EH (cell line): ENCODE data around the gene ZBTB7C.
A peak's percentile ranks its signal among the peaks of the same experiment; 100 is the strongest.

Experiments
- DNase-seq: peaks from one replicate; pipeline ENCODE4 v3.0.0-alpha.2; 2015; ENCODE audit warnings: low read depth

The ZBTB7C gene

DNA sequence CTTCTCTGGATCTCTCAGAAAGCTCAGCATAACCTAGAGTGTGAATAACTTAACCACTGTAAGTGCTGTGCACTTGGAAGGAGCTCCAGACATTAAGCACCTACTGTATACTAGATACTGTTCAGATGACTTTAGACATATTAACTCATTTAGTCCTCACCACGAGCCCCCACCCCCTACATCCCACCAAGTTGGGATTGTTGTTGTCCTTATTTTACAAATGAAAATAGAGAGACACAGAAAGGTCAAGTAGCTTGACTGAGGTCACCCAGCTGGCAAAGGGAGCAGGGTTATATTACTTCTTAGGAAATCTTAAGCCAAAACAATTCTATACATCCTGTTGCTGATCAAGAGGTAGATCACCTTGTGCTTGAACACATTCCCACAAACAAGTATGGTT, 244.5 kb downstream of the ZBTB7C start:
- DNase-seq: no peak

DNA sequence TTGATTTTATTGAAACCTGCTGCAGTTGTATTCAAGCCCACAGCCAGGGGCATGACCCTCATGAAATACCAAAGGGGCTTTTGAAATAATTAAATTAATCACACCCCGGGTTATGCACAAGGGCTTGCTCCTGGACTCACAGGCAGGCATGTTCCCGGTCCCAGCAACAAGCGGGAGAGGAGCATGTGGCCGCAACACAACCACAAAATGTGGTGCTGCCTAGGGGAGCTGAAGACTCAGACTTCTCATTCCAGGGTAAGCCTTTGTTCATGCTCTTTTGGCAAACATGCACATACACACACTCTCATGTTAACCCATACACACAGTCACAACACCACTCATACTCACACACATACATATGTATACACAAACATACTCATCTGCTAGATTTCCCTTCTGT, 245.1 kb downstream of the ZBTB7C start:
- no peak for DNase-seq

DNA sequence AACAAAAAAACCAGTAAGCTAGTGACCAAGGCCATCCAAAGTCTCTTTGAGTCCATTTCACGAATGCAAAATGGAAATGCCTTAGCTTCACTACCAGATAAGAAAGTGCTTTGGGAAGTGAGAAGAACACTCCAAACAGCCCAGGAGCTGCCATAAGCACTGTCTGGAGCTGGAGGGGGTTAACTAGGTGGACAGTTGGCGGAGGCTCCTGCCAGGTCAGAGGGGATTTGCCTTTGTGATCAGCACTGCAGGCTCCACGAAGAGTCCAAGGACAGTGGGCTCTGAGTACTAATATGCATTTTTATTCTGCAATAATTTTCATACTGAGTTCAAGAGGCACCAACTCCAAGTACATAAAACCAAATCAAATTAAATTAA, 245.5 kb downstream of the ZBTB7C start:
- no peak for DNase-seq

DNA sequence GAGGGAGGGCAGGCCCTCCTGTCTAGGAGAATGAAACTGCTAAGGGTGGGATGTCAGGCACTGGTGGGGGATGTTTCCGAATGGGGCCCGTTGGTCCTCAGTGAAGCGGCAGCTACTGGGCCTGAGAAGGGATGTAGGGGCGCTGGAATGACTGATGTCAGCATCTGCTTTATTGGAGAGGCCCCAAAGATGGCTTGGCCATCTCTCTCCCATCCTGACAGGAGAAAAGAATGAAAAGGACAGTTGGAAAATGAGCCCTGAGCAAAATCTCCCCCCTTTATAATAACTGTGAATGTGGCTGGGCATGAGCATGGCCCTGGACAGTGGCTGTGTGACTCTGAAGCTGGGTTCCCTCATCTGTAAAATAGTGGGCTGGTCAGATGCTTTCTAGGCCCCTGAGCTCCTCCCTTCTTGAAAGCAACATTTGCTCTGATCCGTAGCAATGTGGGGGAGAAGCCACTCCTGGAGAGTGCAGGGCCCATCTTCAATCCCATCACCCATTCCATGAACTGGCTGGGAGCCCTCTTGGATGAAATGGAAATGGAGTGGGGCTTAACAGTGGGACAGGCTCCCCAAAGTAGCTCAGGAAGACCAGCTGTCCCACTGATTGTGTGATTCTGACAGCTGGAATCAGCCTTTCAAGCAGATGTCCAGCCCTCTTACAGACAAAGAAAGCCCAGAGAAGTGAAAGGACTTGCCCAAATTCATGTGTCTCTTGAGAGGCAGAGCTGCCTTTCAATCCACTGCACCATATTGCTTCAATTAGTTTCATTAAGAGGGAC, 246.0 kb downstream of the ZBTB7C start:
- no peak for DNase-seq

DNA sequence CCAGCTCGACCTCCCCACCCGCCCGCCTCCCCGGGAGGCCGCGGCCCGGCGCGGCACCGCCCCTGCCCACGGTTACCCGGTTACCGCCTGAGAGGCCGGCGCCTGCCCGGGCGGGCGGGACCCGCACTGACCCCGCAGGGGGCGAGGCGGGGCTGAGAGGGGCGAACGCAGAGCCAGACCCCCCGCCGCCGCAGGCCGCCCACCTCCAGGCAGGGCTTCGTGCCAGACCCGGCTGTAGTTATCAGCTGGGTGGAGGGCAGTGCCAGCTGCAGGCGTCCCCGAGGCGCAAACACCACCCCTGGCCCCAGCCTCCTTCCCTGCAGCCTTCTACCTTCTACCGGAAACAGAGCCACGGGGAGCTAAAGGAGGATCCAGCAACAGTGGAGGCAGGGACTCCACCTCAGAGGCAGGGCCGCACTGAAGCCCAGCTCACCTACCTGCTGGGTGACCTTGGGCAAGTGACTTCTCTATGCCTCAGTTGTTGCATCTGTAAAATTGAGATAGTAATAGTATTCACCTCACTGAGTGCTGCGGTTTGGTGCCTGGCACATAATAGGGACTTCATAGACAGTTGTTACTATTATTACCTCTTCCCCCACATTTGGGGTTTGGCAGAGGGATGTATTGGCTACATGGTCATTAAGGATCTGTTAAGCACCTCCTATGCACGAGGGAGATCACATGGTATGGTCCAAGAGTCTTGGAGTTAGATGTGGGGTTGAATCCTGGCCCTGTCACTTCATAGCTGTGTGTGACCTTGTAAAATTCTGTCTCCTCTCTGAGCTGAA, 247.1 kb downstream of the ZBTB7C start:
- DNase-seq: no peak

DNA sequence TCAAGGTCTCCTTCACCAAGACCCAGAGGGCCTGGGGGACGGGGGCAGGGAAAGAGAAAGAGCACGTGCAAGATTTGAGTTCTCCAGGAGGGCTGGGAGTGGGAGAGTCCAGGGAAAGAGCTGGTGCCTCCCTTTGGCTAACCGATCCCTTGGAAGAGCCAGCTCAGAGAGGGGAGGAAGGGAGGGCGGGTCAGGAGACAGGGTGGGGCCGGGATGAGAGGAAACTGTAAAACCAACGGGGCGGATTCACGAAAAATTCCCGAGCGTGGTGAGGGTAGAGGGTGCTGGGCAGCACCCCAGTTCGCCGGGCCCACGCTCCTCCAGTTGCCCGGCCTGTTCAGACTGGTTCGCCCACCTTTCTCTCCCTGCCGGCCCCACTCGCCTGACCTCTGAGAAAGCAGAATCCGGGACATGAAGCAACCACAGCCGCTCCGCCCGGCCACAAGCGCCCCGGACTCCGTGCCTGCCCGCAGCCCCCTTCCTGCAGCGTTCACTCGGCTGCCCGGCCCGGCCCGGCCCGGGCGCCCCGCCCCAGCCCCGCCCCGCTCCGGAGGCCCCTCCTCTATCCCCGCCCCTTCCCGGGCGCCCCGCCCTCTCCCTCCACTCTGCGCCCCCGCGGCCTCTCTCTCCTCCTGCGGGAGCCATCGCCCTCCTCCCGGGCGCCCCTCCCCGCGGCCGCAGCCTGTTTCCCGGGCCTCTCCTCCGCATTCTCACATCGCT, 247.8 kb downstream of the ZBTB7C start:
- DNase-seq: peak; percentile 69

DNA sequence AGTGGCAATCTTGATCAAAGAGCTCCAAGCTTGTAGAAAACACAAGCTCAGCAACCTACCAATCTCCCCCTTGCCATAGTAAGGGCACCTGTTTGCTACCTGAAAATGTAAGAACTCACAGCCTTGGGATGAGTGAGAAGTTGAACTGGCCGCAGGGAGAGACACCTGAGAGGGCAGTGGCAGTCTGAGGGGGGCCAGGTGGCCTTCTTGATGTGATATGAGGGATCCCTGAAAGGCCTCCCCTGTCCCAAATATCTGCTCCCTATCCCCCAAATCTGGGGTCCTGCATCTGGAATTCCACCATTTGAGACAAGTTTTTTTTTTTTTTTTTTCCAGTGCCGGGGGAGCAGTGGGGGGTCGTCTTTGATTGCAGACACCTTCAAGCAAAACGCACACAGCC, 248.6 kb downstream of the ZBTB7C start:
- no peak for DNase-seq

DNA sequence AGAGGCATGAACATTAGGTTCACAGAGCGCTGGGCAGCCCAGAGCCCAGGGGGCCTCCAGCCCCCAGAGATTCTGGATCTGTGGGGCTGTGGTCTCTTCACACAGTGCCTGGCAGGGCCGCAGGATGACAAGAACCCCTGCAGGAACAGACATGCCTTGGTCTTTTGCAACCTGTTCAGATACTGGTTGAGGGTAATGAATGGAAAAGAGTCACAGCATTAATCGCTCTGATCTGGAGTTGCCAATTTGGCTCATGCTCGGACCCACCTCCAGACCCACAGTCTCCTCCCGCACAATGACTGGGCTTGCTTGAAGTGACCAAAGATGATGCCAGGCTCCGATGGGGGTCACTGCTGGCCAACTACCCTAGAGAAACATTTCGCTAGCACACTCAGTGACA, 249.4 kb downstream of the ZBTB7C start:
- no peak for DNase-seq

DNA sequence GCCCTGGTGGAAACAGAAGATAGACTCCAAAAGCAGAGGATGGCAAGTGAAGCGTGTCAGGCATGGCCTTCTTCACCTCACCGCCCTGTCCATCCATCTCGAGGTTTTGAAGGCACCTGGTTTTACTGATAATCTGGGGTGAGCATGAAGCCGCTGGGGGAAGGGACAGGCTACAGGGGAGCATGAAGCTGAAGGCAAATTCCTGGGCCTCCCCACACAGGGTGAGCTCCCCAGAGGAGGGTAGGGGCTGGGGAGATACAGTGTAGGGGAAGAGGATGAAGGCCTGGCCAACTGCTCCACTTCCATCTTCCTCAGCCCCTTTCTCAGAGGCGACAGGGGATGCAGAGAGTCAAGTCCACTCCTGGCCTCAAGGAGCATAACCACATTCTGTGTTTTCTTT, 250.5 kb downstream of the ZBTB7C start:
- DNase-seq: no peak

DNA sequence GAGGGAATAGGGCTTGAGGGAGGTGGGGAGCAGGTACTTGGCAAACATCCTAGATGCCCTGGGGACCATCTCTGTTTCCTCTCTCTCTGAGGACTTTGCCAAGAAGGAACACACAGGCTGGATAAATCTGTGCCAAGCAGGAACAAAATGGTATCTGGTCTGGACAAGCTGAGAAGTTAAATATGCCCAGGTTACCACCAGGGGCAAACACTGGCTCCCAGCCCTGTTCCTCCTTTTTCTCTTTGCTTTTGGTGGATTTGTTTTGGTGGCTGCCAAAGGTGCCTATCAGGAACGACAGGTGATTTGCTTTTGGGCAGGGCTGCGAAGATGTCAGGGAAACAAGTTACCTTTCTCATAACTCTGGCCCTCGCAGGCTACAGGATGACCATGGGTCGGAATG, 251.2 kb downstream of the ZBTB7C start:
- DNase-seq: no peak

DNA sequence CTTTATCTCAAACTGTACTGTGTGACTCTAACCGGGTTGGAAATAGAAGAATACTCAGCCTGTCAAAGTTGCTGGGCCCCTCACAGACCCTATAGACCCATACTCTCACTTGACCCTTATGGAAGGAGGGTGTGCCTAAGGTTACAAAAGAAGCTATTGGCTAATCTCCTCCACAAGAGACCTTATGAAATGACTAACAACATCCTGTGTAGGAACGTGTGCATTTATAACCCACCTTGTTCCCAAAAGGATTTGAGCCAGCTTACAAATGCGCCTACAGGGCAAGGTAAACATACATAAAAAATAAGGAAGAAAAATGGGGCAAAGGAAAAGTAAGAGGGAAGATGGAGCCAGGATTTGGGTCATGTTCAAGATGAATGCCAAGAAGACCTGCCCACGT, 253.3 kb downstream of the ZBTB7C start:
- DNase-seq: no peak

DNA sequence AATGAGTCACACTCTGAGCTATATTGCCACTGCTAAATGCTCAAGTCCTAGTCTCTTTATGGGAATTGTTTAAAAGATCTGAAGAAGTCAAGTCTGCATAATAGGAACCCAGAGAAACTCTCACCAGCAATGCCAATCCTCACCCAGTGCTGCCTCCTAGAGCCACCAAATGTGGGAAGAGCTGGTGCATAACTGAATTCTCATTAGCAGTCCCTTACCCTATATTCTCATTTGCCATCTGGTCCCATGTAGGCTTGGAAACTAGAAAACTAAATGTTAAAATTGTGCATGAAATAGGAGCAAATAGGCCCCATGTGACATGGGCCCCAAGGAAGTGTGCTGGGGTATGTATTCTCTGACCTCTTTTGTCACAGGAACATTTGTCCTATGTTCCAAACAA, 254.4 kb downstream of the ZBTB7C start:
- no peak for DNase-seq

DNA sequence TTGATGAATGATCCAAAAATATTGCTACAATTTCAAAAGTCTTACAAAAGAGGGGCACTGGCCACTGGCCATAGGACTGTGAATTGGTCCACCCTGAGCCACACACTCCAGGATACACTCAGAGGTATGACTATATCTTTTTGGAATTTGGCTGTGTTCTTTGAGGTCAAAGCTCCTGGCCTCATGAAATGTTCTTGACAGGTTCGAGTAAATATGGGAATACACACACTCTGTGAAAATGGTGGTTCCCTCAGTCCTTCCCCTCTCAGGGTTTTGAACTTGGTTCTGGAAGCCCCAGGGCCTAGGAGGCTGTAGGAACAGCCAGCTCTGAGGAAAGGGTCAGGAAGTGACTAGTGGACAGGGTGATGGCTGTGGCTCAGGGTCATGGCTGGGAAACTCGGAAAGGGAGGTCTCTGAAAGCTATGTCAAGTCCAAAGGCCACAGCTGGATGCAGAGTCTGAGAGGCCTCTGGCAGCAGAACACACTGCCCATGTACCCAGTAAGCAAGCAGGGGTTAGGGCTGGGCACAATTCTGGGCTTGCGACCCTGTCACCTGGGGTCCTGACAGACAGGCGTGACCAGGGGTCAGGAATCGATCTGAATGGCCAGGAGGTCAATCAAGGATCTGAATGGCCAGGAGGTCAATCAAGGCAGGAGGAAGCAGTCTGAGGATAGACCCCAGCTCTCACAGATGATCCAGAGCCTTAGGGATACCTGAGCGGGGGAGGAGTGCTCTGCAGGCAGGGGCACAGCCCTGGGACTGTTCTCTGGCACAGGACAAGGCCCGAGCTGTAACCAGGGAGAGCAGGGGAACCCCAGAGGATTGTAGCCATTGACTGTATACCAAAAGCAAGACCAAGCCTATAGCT, 255.3 kb downstream of the ZBTB7C start:
- peak; percentile 30 for DNase-seq

DNA sequence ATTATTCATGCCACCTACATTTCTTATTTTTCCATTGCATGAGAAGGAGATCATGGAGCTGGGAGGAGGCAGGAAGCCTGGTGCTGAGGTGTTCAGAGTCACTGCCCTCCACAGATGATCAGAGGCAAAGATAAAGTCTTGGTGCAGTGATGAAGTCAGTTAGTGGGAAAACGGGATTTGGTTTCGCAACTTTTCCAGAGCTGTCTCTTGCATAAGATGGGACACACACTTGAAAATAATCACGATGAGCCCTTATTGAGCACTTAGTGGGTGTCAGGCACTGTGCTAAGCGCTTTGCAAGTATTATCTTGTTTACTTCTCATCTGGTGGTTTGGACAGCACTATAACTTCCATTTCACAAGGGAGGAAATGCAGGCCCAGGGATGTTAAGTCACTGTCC, 256.6 kb downstream of the ZBTB7C start:
- DNase-seq: peak; percentile 11

DNA sequence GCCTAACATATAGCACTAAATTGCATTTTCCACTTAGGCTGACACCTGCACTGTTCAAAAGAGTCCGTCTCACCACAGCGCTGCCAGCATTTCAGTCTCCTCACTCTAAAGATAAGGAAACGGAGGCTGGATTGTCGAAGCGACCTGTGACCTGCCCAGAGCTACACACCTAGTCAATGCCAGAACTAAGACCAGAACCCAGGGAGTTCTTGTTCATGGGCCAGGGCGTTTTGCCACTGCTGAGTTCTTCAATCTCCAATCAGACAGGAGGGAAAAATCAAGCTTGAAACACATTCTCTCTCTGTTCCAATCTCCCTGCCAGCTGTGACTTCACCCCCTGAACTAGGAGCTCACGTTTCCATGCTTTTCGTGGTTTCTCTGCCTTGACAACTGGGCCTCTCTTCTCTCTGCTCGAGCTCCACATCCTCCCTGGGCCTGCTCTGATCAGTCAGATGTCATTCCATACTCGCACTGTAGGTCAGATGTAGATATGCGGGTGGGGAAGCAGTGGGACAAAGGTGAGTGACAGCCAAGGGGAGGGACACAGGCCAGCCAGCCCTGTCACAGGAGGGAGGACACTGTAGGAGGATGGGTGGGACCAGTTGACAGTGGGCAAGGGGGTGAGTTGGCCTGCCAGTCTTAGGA, 257.6 kb downstream of the ZBTB7C start:
- no peak for DNase-seq

DNA sequence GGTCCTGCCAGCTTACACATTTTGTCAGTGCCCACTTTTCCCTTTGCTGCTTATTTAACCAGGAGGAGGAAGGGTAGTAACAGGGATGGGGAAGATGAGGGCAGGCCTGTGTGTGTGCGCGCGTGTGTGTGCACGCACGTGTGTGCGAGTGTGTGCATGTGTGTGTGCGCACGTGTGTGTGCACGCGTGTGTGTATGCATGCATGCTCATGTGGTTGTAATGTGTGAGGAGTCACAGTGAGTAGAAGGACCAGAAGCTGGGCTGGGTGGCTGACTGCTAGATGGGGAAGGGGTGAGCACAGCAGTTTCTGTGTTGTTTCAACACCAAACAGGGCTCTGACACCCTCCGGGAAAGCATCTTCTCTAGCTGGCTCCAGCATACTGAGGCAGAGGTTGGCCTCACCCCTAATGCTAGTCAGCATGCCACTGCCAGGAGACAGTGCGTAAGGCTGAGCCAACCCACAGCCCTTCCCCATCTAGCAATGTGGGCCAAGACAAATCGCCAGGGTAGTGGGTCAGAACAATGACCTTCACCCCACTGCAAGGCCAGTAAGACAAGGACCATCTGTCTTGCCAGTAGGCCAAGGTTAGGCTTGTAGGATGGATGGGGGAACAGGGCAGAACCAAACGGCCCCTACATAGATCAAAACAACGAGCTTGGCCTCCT, 260.0 kb downstream of the ZBTB7C start:
- DNase-seq: no peak

DNA sequence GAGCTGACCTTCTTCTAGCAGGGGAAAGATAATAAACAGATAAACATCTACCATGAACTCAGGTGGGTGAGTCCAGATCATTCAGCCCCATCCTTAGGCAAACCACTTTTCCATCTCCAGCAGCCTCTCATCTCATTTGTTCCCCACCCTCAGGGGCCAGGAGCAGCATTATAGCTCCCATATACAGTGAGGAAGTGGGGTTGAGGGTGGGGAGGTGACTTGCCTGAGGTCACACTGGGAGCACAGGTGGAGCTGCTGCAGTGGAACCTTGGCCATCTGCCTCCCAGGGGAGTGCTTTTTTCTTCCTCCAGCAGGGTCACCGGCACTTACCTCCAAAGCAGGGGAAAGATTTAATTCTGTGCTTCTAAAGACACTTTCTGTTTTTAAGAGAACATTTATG, 266.2 kb downstream of the ZBTB7C start:
- no peak for DNase-seq

DNA sequence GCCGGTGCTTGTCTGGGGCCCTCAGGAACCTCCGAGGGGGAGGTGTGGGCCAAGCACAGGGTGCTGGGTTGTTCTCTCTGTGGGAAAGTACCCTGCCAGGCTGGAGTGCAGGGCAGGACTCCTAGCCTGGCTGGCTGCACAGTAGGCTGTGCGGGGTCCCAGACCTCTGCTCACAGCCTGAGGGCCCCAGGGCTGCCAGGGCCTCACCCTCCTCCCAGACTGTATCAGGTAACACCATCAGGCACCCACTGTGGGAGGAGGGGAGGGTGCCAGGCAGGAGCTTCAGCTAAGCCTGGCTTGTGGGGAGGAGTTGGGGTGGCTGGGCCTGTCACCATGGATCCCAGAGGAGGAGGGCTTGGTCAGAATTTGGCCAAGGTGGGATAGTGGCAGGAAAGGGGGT, 266.8 kb downstream of the ZBTB7C start:
- no peak for DNase-seq

DNA sequence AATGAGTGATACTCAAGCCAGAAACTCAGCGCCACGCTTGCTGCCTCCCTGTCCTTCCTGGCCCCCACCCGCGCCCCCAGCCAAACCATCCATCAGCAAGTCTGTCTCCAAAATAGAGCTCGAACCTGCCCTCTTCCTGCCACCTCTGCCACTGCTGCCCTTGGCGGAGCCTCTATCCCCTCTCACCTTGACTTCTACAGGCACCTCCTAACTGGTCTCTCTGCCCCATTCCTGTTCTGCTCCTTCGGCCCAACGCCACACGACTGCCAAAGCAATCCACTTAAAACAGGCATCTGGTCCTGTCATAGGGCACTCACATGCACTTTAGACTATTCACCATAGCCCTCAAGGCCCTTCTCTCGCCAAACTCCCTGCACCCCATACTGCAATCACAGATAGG, 268.5 kb downstream of the ZBTB7C start:
- no peak for DNase-seq

DNA sequence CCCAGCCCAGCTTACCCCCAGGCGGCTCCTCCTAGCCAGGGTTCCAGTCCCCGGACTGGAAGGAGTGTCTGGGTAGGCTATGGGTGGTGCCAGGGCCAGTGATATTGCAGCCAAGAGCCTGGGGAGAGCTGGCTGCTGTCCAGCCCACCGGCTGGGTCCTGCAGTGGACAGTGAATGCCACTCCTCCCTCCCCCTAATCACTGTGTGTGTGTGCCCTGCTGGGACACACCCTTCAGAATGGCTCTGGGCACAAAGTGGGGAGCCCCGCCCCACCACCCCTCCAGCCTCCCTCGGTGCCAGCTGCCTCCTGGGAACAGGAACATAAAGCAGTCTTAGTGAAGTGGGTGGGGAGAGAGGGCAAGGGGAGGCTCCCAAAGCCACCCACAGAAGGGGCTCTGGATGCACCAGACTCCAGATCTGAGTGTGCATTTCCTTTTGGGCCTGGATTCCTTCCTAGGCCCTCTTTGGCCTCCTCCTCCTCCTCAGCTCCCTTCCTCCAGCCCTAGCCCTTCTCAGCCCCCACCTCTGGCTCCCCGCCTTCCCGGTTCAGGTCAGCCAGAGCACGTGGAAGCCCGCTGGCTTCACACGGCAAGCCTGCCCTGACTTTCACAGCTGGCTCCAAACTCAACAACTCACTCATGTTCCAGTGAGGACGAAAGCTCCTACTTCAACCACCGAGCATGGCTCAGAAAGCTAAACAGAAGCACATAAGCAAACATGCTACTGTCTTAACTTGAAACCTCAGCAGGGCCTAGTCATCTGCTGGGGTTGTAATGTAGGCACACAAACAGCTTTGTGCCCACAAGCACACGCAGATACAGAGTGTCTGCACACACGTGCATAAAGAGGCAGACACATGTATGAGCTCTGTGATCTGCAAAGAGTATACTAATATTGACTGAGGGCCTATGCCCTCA, 269.5 kb downstream of the ZBTB7C start:
- no peak for DNase-seq
